MG63 (cell line): ENCODE measurements around the gene KIF19. TPM values are rescaled to one million over a fixed set of nuclear protein-coding genes. Genes with fewer than 3 reads are reported as not detected.

ENCODE experiments used
- DNase-seq: peaks from one replicate; pipeline ENCODE4 v3.0.0-alpha.2; 2020
- H3K27me3 ChIP-seq: fragments of 250-450 bp; sonication (Bioruptor Pico); 2 replicates; pipeline ENCODE4 v1.5.1; 2020; ENCODE audit warnings: mild to moderate bottlenecking, moderate library complexity
- H3K36me3 ChIP-seq: fragments of 250-450 bp; sonication (Bioruptor Pico); 2 replicates; pipeline ENCODE4 v1.5.1; 2020; ENCODE audit warnings: mild to moderate bottlenecking, moderate library complexity
- H3K4me3 ChIP-seq: fragments of 250-450 bp; sonication (Bioruptor Pico); 2 replicates; pipeline ENCODE4 v1.5.1; 2020; ENCODE audit warnings: mild to moderate bottlenecking, moderate library complexity
- H3K9me3 ChIP-seq: fragments of 250-450 bp; sonication (Bioruptor Pico); 2 replicates; pipeline ENCODE4 v1.5.1; 2020; ENCODE audit warnings: mild to moderate bottlenecking, moderate library complexity
- total RNA-seq: library from RNA; depleted of rRNA; stranded (reverse); fragments of >200 nt; shearing (Covaris generic); gene quantifications from 2 replicates; pipeline ENCODE4 v1.2.3, GENCODE V29; 2014; ENCODE audit warnings: low replicate concordance

KIF19 gene
- total RNA-seq, 1 experiment from 2014 or later = not detected

DNA sequence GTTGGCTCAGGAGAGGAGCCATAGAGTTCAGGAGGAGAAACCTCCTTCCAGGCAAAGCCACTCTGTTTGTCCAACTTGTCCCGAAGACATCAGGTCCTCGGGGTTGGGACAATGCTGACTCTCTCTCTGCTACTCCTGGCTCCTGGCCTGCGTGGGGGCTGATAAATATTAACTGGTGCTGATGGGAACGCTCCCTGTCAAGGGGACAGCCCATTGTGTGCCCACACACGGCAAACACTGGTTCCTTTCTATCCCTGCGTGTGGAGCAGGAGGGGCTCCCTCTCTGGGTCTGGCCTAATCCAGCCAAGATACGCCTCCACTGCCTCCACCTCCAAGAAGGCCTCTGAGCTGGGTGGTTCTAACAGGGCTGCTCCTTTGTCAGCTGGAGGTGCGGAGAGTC is 4.4 kb downstream of the KIF19 start:
- H3K36me3 ChIP-seq = no peaks in the 10 kb centered on the region
- H3K9me3 ChIP-seq = no peaks in the 10 kb centered on the region
- no peaks in the 10 kb centered on the region for H3K27me3 ChIP-seq
- DNase-seq = no peak
- H3K4me3 ChIP-seq = no peak overlapping the region

DNA sequence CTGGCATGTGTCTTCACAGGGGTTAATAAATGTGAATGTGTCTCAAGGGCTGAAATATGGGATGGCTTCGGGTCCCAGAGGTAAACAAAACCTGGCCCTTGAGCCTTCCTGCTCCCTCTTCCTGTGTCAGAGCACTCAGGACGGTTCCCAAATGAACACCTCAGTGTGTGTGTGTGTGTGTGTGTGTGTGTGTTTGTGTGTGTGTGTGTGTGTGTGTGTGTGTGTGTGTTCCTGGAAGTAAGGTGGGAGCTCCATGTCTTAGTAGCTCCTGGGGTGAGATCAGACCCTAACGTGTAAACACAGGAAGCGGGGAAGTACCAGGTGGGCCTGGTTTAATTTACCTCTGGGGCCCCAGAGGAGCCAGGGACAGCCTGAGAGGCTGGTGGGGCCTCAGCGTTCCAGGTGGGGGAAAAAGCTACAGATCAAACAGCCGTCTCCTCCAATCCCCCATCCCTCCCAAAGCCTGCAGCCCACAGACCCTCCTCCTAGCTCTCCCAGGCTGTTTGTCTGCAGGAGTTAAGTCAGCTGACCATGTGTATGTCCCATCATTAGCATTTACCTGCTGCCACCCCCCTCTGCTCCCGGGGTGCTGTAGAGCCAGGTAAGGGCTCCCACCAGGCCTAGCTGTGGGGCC is 6.1 kb downstream of the KIF19 start:
- no peaks in the 10 kb centered on the region for H3K27me3 ChIP-seq
- H3K9me3 ChIP-seq = no peaks in the 10 kb centered on the region
- H3K4me3 ChIP-seq = no peak overlapping the region
- no peak for DNase-seq
- H3K36me3 ChIP-seq = no peaks in the 10 kb centered on the region

DNA sequence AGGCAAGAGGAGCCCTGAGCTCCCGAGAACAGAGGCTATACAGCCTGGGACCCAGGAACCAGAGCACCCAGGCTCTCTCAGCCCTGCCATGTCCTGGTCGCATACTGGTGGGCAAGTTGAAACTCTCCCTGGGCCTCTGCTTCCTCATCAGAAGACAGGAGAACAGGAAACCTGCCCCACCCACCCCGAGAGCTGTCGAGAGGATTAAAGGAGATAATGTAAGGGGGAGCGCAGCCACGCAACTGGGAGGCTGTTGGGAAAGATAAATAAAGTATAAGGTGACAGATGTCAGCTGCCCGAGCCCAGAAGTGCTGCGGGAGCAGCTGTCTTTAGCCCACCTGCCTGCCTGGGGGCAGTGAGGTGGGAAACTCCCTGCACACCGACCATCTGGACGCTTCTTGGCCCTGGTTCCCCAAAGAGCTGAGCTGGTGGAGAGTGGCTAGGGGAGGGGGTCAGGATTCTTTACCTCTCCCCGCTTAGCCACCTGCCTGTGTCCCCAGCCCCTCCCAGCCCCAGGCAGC is 6.8 kb downstream of the KIF19 start:
- no peaks in the 10 kb centered on the region for H3K36me3 ChIP-seq
- DNase-seq = no peak
- H3K27me3 ChIP-seq = no peaks in the 10 kb centered on the region
- H3K4me3 ChIP-seq = no peak overlapping the region
- no peaks in the 10 kb centered on the region for H3K9me3 ChIP-seq

DNA sequence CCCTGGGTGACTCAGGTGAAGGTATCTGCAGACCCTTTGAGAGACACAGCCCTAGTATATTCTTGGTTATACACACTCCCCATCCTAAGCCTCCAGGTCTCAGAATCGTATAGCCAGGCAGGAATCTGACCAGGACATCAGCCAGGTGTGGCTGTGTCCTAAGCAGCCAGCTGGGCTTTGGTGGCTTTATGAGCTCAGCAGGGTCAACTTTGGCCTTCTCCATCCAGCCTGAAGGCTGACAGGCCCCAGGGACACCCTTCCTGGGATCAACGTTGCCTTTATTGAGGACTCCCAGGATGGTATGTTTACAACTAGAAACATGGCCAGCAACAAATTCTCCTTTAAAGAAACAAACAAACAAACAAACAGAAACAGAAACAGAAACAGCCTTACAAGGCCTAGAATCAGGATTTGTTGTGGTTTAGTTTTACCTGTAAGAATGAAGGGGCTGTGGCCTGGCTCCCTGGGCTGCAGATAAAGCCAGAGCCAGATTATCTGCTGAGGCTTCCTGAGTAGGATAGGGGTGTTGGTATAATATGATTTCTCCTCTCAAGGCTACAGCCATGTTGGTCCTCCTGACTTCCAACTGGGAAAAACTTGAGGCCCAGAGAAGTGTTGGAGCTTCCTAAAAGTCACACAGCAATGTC is 8.5 kb downstream of the KIF19 start:
- H3K27me3 ChIP-seq = no peaks in the 10 kb centered on the region
- DNase-seq = no peak

DNA sequence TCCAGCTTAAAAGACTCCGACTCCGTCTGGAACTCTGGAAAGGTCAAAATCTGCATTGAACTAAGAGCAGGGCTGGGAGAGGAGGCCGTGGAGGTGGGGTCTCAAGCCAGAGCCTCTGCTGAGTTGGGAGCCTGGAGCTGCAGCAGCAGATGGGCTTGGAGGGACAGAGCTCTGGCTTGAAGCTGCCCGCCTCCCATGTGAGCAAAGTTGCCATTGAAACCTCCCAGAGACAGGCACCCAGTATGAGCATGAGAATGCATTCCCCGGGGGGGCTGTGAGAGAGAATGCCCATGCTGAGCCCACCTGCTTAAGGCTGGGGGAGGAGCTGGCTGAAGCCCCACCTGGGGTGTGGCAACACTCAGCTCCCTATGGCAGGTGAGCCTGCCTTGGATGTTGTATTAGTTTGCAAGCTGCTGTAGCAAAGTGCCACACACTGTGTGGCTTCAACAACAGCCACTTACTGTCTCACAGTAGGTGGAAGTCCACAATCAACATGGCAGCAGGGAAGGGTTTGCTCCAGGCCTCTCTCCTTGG is 9.6 kb downstream of the KIF19 start:
- no peaks in the 10 kb centered on the region for H3K27me3 ChIP-seq
- no peaks in the 10 kb centered on the region for H3K9me3 ChIP-seq
- DNase-seq = no peak
- H3K4me3 ChIP-seq = no peak overlapping the region
- H3K36me3 ChIP-seq = no peaks in the 10 kb centered on the region

More for the DNA sequence above, 8.5 kb downstream of the KIF19 start:
- no peaks in the 10 kb centered on the region for H3K9me3 ChIP-seq
- H3K4me3 ChIP-seq = no peak overlapping the region
- no peaks in the 10 kb centered on the region for H3K36me3 ChIP-seq

DNA sequence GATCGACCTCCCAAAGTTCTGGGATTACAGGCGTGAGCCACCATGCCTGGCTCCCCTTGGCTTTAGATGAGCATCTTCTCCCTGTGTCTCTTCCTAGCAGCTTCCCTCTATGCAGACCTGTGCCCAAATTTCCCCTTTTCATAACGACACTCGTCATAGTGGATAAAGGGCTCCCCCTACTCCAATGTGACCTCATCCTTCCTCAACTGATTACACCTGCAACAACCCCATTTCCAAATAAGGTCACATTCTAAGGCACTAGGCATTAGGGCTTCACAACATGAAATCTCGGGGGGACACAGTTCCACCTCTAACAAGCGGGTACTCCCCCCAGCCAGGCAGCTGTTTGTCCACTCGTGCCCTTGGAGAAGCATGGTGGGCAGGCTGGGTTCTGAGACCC is 10.3 kb downstream of the KIF19 start:
- Histone ChIP-seq H3K27me3 (no peaks in the 10 kb centered on the region), H3K9me3 (no peaks in the 10 kb centered on the region), H3K4me3 (no peak overlapping the region), H3K36me3 (no peaks in the 10 kb centered on the region)
- DNase-seq = no peak

DNA sequence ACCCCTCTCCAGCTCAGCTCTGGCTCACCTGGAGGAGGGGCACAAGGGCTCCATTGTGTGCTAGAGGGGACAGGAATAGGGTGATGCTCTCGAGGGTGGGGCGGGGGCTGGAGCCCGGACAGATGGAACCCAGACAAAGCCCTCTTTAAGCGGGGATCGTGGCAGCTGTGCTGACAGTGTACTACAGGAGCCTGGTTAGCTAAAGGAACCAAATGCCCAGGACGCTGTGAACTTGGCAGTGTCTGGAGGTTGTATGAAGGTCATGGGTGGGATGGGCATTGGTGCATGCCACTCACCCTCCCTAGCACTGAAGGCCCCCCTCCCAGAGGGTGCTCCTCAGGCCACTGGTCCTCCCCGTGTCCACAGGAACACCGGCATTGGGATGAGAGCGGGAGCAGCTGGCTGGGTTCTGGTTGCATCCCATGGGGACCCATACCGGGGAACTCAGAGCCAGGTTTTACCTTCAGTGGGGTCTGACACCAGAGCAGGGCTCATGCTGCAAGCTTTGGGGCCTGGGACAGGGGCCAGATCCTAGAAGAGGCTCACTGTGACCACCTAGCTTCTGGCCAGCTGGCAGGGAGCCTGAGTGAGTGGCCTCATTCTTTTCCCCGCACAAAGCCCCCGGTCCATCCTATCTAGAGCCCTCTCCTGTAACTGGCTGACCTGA is 11.9 kb downstream of the KIF19 start:
- Histone ChIP-seq H3K36me3 (no peaks in the 10 kb centered on the region), H3K9me3 (no peaks in the 10 kb centered on the region), H3K27me3 (no peaks in the 10 kb centered on the region)

DNA sequence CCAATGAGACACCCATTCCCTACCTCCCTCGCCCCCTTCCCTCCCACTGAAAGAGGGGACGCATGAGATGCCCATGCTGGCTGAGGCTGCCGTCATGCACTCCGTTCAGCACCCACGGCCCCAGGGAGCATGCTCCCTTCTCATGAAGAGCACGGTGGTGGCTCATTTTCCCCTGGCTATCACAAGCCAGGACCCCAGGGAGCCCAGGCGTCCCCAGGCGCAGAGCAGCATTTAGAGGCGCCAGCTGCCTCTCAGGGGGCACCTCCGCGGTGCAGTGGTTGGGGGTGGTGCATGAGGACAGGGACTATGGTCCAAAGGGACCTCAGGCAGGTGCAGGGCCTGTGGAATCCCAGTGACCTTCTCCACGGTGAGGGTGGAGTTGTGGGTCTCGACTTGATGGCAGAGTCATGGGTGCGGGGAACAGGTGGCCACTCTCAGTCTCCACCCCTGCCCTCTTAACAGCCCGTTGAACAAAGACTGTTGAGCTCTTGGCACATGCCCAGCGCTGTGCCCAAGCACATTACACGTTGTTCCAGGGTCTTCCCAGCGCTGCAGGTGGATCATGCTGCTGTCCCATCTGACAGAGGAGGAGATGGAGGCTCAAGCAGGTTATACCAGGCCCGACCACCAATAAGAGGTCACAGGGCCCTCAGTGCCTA is 13.6 kb downstream of the KIF19 start:
- Histone ChIP-seq H3K36me3 (no peaks in the 10 kb centered on the region), H3K4me3 (no peak overlapping the region), H3K9me3 (no peaks in the 10 kb centered on the region), H3K27me3 (no peaks in the 10 kb centered on the region)
- DNase-seq = no peak

More for the DNA sequence above, 11.9 kb downstream of the KIF19 start:
- H3K4me3 ChIP-seq = no peak overlapping the region
- DNase-seq = no peak

DNA sequence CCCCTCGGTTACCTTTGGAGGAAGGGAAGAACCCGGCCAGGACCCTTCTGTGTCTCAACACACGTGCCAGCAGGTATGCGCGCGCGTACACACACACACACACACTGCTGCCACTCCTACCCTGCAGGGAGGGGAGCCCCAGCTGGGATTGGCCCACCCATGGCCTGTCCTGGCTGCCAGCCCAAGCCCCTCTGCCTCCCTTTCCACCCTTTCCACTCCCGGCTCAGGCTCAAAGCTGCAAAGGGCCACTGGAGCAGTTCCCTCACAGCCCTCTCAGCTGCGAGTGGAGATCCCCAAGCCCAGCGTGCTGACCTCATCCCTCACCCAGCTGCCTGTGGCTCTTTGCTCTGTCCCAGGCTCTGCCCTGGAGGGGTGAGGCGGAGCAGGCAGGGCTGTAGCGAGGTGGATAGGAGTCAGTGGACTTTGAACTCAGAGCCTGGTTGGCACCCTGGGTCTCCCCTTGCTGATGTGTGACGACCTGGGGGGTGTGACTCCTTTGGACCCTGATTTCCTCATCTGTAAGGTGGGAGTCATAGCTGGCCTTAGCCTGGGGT is 14.5 kb downstream of the KIF19 start:
- Histone ChIP-seq H3K36me3 (no peaks in the 10 kb centered on the region), H3K27me3 (no peaks in the 10 kb centered on the region), H3K4me3 (no peak overlapping the region), H3K9me3 (no peaks in the 10 kb centered on the region)
- no peak for DNase-seq

DNA sequence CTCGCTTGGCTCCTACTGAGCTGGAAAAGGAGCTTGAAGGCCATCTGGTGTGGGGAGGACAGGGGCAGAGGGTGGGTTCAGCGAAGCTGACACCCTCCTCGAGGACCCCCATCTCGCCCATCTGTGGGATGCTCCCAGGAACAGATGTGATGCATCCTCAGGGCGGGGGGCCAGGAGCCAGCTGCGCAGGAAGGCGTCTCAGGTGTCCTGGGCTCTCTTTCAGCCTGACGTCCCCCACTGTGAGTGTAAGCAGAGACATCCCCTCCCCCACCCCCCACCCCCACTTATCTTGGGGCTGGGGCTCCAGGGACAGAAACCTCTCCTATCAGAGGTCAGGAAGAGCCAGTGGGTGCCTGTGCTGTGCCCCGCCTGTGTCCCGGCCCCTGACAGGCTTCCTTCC is 16.2 kb downstream of the KIF19 start:
- no peaks in the 10 kb centered on the region for H3K27me3 ChIP-seq
- H3K9me3 ChIP-seq = no peaks in the 10 kb centered on the region
- DNase-seq = no peak
- no peak overlapping the region for H3K4me3 ChIP-seq
- no peaks in the 10 kb centered on the region for H3K36me3 ChIP-seq

DNA sequence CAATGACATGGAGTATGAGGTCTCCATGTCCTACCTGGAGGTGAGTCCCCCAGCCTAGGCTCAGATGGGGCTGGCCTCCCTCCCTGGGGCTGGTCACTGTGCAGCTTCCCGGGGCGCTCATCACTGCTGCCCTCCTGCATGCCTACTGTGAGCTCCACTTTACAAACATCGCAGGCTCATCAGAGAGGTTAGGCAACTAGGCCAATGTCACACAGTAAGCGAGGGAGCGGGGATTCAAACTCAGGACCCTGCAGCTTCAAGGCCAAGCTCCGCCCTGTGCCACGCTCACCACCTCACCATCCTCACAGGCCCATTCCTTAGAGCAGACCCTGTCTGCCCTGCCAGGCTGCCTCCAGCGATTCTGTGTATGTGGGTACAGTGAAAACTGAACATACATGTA is 17.1 kb downstream of the KIF19 start:
- no peaks in the 10 kb centered on the region for H3K36me3 ChIP-seq
- no peaks in the 10 kb centered on the region for H3K9me3 ChIP-seq
- DNase-seq = no peak
- no peak overlapping the region for H3K4me3 ChIP-seq
- H3K27me3 ChIP-seq = no peaks in the 10 kb centered on the region; the same call in 1 of the 2 replicates

DNA sequence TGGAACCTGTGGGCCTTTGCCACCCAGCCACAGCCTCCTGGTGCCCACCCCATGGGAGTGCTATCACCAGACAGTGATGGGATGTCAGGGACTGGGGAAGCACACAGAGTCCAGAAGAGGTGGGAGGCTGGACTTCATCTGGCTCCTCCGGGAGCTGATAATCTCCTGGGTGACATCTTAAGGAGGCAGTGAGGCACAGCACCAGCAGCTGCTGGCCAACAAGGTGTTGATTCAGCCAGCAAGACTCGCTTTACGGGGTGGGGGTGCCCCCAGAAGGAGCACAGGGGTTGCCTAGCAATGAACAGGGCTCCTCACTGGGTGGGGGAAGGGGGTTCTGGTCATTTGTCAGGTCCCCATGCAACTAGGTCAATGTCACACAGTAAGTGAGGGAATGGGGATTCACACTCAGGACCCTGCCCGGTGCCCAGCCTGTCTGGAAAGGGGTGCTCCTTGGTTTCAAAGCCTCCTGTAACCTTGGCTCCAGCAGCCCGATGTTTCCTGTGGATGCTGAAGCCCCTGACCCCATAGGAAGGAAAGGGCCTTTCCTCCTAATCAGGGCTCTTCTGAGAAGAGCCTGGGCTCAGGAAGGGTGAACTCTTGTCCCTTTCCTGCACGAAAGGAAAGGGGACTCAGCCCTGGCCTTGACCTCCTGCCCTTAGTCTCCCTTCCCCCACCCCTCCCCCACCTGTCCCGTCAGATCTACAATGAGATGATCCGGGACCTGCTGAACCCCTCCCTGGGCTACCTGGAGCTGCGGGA is 17.7 kb downstream of the KIF19 start:
- Histone ChIP-seq H3K36me3 (no peaks in the 10 kb centered on the region), H3K9me3 (no peaks in the 10 kb centered on the region), H3K27me3 (no peaks in the 10 kb centered on the region; the same call in 1 of the 2 replicates), H3K4me3 (no peak overlapping the region)
- no peak for DNase-seq

DNA sequence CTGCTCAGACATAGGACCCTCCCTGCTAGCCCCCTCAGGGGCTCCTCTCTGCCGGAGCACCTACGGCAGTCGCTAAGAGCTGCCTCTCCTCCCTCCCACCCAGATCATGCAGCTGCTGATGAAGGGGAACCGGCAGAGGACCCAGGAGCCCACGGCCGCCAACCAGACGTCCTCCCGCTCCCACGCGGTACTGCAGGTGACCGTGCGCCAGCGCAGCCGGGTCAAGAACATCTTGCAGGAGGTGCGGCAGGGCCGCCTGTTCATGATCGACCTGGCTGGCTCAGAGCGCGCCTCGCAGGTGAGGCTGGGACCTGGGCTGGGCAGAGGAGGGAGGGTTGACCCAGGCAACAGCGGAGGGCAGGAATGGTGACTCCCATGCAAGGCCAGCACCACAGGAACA is 18.6 kb downstream of the KIF19 start:
- Histone ChIP-seq H3K4me3 (no peak overlapping the region), H3K9me3 (no peaks in the 10 kb centered on the region), H3K27me3 (no peaks in the 10 kb centered on the region; the same call in 1 of the 2 replicates), H3K36me3 (no peaks in the 10 kb centered on the region)
- DNase-seq = no peak

DNA sequence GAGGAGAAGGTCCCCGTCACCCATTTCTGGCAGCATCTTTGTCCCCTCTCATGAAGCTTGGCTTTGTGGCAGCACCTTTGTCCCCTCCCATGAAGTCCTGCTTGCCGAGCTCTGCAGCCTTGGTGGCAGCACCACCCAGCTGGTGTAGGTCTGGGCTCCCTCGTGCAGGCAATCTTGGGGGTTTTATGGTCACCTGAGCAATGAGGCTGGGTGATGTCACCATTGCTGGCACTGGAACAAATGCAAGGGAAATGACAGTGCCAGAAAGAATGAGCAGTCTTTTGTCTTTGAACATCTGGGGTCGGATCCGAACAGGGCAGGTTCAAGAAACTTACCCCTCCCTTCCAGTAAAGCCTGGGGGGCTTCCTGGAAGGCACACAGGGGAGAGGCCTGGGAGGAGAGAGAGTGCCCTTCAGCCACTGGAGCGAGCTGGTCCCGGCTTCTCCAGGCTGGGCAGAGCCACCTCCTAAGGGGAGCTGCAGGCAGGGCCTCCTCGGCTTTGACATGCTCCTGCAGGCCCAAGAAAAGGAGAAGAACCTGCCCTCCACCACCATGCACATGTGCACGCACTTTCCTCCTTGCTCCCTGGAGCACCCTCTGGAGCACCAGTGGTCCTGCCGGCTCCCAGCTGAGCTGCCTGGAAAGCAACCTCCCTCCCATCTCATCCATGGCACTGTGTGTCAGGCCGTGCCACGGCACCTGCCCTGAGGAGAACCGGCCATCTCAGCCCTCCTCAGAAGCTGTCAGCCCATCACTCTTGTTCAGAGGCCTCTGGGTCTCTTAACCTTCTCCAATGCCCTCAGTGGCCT is 19.6 kb downstream of the KIF19 start:
- H3K36me3 ChIP-seq = no peaks in the 10 kb centered on the region
- DNase-seq = no peak

DNA sequence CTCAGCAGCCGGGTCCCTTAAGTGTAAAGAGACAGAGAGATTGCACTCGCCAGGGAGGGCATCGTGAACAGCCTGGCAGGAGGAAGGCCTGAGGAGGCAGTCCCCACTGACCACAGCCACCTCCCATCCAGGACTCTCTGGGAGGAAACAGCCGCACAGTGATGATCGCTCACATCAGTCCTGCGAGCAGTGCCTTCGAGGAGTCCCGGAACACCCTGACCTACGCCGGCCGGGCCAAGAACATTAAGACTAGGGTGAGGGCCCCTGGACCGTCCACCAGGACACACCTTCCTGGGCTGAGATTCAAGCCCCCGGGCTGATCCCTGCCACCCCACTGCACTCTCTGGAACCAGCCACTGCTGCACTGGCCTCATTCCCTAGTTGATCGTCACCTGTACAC is 21.6 kb downstream of the KIF19 start:
- no peaks in the 10 kb centered on the region; the same call in 1 of the 2 replicates for H3K27me3 ChIP-seq
- H3K4me3 ChIP-seq = no peak overlapping the region
- H3K9me3 ChIP-seq = no peaks in the 10 kb centered on the region
- DNase-seq = no peak
- no peaks in the 10 kb centered on the region for H3K36me3 ChIP-seq

More for the DNA sequence above, 19.6 kb downstream of the KIF19 start:
- Histone ChIP-seq H3K9me3 (no peaks in the 10 kb centered on the region), H3K4me3 (no peak overlapping the region), H3K27me3 (no peaks in the 10 kb centered on the region; the same call in 1 of the 2 replicates)
